Esophagus squamous epithelium (tissue), 5 donors: Measurements from ENCODE around the gene ASGR1. TPM values are rescaled to one million over a fixed set of nuclear protein-coding genes. Genes with fewer than 3 reads are reported as not detected.

Experiments used
- DNase-seq: peaks from one replicate; lab custom pipeline; 2025; lab: John Stamatoyannopoulos, UW
- H3K27ac ChIP-seq, 4 donors: fragments of 200-600 bp; sonication (generic); one replicate each; pipeline ENCODE4 v1.5.1; 2016 to 2019; ENCODE audit warnings: mild to moderate bottlenecking in 1 of 4
- H3K27me3 ChIP-seq, 4 donors: fragments of 200-600 bp; sonication (generic); 1 replicate in 3 of 4; 2 replicates in 1 of 4; pipeline versions ENCODE4 v1.5.1 to v1.6.0; 2017 to 2021; ENCODE audit warnings: antibody characterized with exemption in 1 of 4
- H3K36me3 ChIP-seq, 3 donors: fragments of 200-600 bp; sonication (generic); one replicate each; pipeline ENCODE4 v1.5.1; 2016 to 2019
- H3K4me1 ChIP-seq, 3 donors: fragments of 200-600 bp; sonication (generic); one replicate each; pipeline ENCODE4 v1.5.1; 2017 to 2019
- H3K4me3 ChIP-seq, 4 donors: fragments of 200-600 bp; sonication (generic); 1 replicate in 3 of 4; 2 replicates in 1 of 4; pipeline ENCODE4 v1.5.1; 2016 to 2019; ENCODE audit warnings: mild to moderate bottlenecking in 2 of 4, moderate library complexity in 1 of 4
- H3K9me3 ChIP-seq, 3 donors: fragments of 200-600 bp; sonication (generic); one replicate each; pipeline ENCODE4 v1.5.1; 2016 to 2019
- POLR2A ChIP-seq, 4 donors: fragments of 450-650 bp; IDR thresholded peaks; one replicate each; pipeline ENCODE4 v1.6.1; 2017; ENCODE audit warnings: antibody characterized with exemption in 4 of 4, mild to moderate bottlenecking in 4 of 4, moderate library complexity in 3 of 4
- WGBS, 2 donors: methylation state at CpG; one replicate each; pipeline ENCODE4 v1.1.5; 2018; 5-methylcytosine and 5-hydroxymethylcytosine counted together
- intact Hi-C: fragments of 100-400 bp; cut with DNase I; formaldehyde crosslinking; loops from one replicate; pipeline ENCODE4 v1.15.0; 2022
- total RNA-seq, 4 donors: library from RNA; depleted of rRNA; stranded (reverse); fragments of >200 nt; gene quantifications; one replicate each; pipeline ENCODE4 v1.1.0, GENCODE V29; 2016
- TF ChIP-seq, protein P1 (sequence below), 6 experiments: fragments of 450-650 bp in 4 of 6; fragments of 200-600 bp in 2 of 6; sonication (generic) in 2 of 6; IDR thresholded peaks; one replicate each; pipeline ENCODE4 v1.5.1; 2016 to 2019; ENCODE audit warnings: antibody characterized with exemption in 6 of 6, mild to moderate bottlenecking in 4 of 6, moderate library complexity in 4 of 6
- donor health status: DM: yes; HTN: yes; CAD: no.

ASGR1 gene
- total RNA-seq, 4 donors from 2014 or later = 0.42 to 1.1 (median 0.97) TPM; not detected in 1

DNA sequence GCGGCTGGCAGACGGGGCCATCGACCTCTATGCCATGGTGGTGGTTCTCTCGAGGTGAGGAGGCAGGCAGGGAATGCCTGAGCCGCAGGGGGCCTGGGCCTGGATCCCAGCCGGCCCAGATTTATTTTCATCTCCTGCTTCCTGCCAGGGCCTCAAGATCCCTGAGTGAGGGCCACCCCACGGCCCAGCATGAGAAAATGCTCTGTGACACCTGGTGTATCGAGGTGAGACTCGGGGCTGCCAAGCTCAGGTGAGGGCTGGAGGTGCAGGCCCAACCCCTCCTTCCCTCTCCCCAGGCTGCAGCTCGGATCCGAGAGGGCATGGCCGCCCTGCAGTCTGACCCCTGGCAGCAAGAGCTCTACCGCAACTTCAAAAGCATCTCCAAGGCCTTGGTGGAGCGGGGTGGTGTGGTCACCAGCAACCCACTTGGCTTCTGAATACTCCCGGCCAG, 45.5 kb upstream of the ASGR1 start:
- WGBS, 2 donors = 90 to 100% methylated on average over 2 to 5 of the region's 15 CpGs

DNA sequence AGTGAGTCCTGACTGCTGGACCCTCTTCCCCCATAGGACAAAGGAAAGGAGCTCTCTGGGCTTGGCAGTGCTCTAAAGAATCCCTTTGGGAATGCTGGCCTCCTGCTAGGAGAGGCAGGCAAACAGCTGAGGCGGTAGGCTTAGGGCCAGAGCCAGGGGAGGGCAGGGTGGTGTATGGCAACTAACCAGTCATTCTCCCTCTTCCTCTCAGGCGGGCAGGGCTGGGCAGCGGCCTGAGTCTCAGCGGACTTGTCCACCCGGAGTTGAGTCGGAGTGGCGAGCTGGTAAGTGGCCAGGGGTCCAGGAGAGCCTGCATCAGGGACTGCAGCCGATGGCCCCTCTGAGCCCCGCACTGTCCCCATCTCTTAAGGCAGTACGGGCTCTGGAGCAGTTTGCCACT, 44.9 kb upstream of the ASGR1 start:
- no peak for TF ChIP-seq POLR2A (IDR thresholded peaks at IDR 0.05)
- TF ChIP-seq, protein P1, sequence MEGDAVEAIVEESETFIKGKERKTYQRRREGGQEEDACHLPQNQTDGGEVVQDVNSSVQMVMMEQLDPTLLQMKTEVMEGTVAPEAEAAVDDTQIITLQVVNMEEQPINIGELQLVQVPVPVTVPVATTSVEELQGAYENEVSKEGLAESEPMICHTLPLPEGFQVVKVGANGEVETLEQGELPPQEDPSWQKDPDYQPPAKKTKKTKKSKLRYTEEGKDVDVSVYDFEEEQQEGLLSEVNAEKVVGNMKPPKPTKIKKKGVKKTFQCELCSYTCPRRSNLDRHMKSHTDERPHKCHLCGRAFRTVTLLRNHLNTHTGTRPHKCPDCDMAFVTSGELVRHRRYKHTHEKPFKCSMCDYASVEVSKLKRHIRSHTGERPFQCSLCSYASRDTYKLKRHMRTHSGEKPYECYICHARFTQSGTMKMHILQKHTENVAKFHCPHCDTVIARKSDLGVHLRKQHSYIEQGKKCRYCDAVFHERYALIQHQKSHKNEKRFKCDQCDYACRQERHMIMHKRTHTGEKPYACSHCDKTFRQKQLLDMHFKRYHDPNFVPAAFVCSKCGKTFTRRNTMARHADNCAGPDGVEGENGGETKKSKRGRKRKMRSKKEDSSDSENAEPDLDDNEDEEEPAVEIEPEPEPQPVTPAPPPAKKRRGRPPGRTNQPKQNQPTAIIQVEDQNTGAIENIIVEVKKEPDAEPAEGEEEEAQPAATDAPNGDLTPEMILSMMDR (IDR thresholded peaks at IDR 0.05) = no peak
- WGBS, 2 donors = 63 to 78% methylated on average over 1 to 6 of the region's 10 CpGs
- intact Hi-C loops = no loop called here

More for the DNA sequence above, 45.5 kb upstream of the ASGR1 start:
- intact Hi-C loops = no loop called here
- Histone ChIP-seq H3K4me3 (no peak overlapping the region), H3K9me3 (no peaks in the 10 kb centered on the region), H3K27me3 (no peaks in the 10 kb centered on the region), H3K4me1 (peaks cover 30 to 90% (median 46%) of the 10 kb centered on the region in 3 donors), H3K27ac (peak overlapping the region; percentile 35 to 100 (median 90)), H3K36me3 (peaks cover 55 to 87% (median 55%) of the 10 kb centered on the region in 3 donors)
- TF ChIP-seq, protein P1 (IDR thresholded peaks at IDR 0.05) = no peak
- no peak for TF ChIP-seq POLR2A (IDR thresholded peaks at IDR 0.05)
- DNase-seq = no peak

DNA sequence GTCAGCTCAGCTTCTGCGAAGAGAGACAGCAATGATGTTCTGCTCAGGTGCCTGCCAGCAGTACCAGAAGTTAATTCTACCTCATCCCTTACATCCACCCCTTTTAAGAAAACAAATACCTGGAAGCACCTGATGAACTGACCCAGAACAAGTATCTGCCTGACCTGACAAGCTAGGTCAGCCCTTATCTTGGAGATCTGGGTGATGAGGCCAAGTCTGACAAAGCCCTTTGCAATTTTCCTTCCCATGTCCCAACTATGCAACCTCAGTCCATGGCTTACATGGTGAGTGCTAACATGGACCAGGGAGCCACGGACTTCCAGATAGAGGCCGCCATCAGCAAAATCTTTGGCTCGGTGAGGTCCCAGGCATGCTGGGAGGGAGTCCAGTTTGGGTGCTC, 44.2 kb upstream of the ASGR1 start:
- no peaks in the 10 kb centered on the region for H3K27me3 ChIP-seq
- H3K36me3 ChIP-seq = peaks cover 45 to 74% (median 50%) of the 10 kb centered on the region in 3 donors
- H3K9me3 ChIP-seq = no peaks in the 10 kb centered on the region
- peak overlapping the region; percentile 35 to 100 (median 90) for H3K27ac ChIP-seq
- TF ChIP-seq POLR2A (IDR thresholded peaks at IDR 0.05) = no peak
- TF ChIP-seq, protein P1 (IDR thresholded peaks at IDR 0.05) = no peak
- no peak for DNase-seq
- H3K4me3 ChIP-seq = no peak overlapping the region
- WGBS, 2 donors = 74 to 75% methylated on average over 4 of the region's 4 CpGs
- intact Hi-C loops = no loop called here
- H3K4me1 ChIP-seq = peaks cover 41 to 90% (median 48%) of the 10 kb centered on the region in 3 donors

More for the DNA sequence above, 44.9 kb upstream of the ASGR1 start:
- Histone ChIP-seq H3K9me3 (no peaks in the 10 kb centered on the region), H3K27ac (peak overlapping the region; percentile 35 to 100 (median 90)), H3K4me3 (no peak overlapping the region), H3K27me3 (no peaks in the 10 kb centered on the region), H3K36me3 (peaks cover 49 to 82% (median 50%) of the 10 kb centered on the region in 3 donors), H3K4me1 (peaks cover 36 to 90% (median 49%) of the 10 kb centered on the region in 3 donors)
- DNase-seq = no peak

DNA sequence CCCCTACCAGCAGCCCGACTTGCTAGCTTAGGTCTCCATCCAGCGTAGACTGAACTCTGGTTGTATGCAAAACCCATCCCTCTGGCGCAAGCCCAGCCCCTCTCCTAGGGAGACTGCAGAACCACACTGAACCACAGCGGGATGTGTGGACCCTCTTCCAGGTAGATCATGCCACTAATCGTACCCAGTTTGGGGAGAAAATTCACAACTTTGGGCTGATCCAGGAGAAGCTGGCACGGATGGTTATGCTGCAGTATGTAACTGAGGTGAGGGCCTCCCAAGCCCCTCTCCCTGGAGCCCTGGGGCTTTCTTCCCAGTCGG, 43.8 kb upstream of the ASGR1 start:
- H3K4me3 ChIP-seq = no peak overlapping the region

More for the DNA sequence above, 43.8 kb upstream of the ASGR1 start:
- Histone ChIP-seq H3K27ac (peak overlapping the region in 3 of 4 donors; percentile 0 to 100 (median 97)), H3K4me1 (peaks cover 45 to 90% (median 52%) of the 10 kb centered on the region in 3 donors), H3K36me3 (peaks cover 45 to 70% (median 50%) of the 10 kb centered on the region in 3 donors), H3K27me3 (no peaks in the 10 kb centered on the region), H3K9me3 (no peaks in the 10 kb centered on the region)
- no peak for TF ChIP-seq POLR2A (IDR thresholded peaks at IDR 0.05)
- TF ChIP-seq, protein P1 (IDR thresholded peaks at IDR 0.05) = no peak
- WGBS, 2 donors = 45 to 77% methylated on average over 2 to 5 of the region's 7 CpGs
- intact Hi-C loops = no loop called here
- no peak for DNase-seq
